ENCODE data around the gene RASSF8.

The RASSF8 gene

GRCh38 chr12:25958428-25959070 lies at the start of gene RASSF8:
RASSF8 (plus strand) TSS chr12:25958682; CDS start chr12:26055344, 96,662 bp downstream.
- peak; percentile 29 to 86 for DNase-seq

DNA sequence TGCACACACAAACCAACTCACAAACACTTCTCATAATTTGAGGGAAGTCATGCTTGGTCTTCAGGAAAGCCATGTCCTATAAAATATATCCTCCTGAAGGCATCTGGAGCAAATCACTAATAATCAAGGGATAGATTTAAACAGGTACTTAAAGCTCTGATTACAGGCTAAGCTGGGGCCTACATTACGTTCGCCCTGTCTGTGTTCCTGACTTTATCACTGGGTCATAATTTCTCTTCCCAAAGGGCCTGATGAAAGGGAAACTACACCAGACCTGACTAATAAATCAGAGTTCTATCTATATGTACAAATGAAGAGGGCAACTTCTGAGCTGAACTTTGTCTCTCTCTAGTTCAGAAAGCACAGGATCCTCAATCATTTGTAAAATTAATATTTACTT lies 43.9 kb upstream of the RASSF8 start:
- DNase-seq = no peak

GRCh38 chr12:25924491-25925001 lies 33.9 kb upstream of the RASSF8 start:
- DNase-seq = no peak

DNA sequence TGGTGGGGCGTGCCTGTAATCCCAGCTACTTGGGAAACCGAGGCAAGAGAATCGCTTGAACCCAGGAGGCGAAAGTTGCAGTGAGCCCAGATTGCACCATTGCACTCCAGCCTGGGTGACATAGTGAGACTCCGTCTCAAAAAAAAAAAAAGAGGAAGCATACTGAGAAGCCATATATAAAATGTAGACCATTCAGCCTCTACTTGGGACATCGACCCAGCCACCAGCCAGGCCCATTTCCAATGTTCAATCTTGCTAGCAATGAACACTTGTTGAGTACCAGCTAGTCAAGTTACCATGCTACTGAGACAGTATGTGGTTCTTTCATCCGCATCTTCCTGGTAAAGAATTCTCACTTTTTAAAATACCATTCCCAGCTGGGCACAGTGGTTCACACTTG lies 33.4 kb upstream of the RASSF8 start:
- DNase-seq = no peak

- DNase-seq = no peak
These were observed 31.9 kb upstream of the RASSF8 start for GRCh38 chr12:25926536-25926935.

DNA sequence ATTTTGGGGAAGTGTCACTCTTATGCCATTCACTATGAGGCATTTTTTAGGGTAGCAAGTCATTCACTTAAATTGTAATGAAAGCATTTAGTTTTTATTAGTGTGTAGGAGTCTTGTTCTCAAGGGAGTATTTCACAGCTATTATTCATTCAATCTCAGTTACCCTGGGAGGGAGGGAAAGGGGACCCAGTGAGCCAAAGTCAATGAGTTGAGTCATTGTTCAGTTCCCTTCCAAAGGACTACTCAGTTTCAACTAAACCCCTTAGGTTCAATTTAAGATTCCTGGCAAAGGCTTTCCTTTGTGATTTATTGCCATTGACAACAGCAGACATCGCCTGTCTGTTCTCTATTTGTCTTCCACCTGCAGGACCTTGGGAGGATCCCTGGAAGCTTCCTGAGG lies 29.3 kb upstream of the RASSF8 start:
- no peak for DNase-seq

- no peak for DNase-seq
These were observed 25.5 kb upstream of the RASSF8 start for GRCh38 chr12:25932971-25933370.

DNA sequence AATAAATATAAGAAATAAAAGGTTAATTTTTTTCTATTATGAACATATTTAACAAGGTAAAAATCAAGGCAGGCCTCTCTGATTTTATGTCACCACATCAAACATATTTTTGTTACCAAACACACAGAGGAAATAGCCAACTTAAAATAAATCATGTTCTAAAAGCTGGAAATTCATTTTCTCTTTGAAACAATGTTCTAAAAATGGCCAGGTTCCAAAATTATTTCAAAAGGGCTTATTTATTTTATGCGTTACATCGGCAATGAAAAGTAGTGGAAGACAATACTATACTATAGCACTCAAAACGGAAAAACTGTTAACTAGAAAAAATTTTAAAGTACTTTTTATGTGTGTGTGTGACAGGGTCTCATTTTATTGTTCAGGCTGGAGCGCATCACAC lies 24.0 kb upstream of the RASSF8 start:
- DNase-seq = no peak

GRCh38 chr12:25935355-25936144 lies 22.9 kb upstream of the RASSF8 start:
- no peak for DNase-seq

DNA sequence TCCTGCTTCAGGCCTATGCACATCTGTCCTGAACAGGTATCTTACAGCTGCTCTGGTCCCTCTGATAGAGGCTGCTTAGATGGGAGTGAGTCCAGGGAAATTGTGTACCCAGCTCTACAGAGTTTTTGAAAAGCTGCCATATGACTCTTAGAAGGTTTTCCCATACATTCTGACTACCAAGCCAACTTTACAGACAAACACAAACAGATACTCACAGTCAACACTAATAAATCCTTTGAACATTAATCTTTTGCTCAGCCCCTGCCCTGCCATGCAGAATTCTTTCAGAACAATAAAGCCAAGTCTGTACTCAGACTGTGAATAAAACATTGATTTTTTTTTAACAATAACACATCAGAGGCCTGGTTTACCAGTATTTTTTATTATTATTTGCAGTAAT lies 21.4 kb upstream of the RASSF8 start:
- no peak for DNase-seq

DNA sequence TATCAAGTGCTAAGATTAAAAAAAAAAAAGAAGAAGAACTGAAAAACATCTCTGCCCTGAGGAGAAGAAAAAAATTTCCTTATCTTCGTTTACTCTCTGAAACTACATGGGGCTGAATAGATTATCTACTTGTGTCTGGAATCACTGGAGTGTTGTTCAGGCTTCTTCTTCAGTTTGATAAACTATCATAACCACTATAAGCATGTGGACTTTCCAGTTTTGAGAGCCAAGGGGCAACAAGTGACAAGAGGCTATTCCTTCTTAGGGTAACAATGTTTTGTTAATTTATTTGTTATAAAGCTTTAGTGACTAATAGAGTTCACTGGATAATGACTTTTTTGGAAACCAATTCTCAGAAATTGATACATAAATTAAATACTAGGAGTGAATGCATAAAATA lies 19.9 kb upstream of the RASSF8 start:
- no peak for DNase-seq

DNA sequence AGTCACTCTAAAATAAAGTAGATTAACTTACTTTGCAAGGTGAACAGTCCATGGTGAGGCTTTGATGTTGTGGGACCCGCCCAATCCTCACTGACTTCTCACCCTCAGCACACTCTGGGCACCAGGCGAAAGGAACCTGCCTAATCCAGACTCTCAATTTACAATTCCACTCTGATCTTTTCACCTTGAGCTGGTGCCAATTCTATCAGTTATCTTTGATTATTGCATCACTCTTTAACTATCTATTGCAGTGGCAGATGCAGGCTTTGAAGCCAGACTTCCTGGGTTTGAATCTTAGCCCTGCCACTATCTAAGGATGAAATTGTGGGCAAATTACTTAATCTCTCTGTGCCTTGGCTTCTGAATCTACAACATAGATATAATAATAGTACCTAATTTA lies 18.9 kb upstream of the RASSF8 start:
- no peak for DNase-seq

- no peak for DNase-seq
These were observed 17.6 kb upstream of the RASSF8 start for GRCh38 chr12:25940886-25941285.

DNA sequence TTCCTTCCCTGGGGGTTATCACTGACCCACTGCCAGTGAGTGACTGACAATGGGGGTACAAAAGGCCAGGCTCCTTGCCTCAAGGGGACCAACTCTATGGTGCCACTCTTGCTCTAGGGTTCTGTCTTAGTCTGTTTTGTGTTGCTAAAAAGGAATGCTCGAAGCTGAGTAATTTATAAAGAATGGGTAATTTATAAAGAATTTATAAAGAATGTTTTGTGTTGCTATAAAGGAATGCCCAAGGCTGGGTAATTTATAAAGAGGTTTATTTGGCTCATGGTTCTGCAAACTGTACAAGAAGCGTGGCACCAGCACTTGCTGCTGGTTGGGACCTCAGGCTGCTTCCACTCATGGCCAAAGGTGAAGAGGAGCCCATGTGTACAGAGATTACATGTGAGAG lies 15.8 kb upstream of the RASSF8 start:
- DNase-seq = no peak

DNA sequence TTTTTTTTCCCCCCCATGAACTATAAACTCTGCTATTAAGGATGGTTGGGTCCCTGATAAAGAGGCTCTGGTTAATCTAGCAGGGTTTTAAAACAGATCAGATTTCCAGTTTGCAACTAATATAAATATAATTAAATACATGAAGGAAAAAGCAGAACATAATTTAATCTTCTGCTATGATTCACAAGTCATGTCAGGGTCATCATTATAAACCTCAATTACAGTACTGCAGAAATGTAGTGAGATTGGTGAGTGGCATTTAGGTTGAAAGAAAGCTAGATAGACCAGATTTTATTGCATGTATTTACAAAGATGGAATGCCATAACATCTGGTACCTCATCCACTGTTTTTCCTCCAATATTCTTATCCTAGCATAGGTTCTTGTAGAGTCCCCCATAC lies 14.5 kb upstream of the RASSF8 start:
- no peak for DNase-seq

DNA sequence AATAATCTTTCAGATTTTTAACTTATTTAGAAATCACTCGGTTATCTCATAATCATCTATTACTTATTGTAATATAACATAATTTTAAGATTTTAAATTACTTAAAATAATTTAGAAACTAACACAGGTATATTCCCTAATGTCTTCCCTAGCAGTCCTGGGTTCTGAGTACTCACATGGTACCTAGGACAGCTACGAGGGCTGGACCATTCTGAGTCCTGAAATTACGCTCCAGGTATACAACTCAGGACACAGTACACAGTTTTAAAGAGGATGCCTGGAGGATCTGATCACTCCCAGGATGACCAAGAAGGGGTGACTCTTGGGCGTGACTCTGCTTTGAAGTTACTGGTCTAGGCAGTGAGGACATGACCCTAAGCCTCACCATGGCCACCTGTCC lies 9.1 kb upstream of the RASSF8 start:
- no peak for DNase-seq

GRCh38 chr12:25950329-25951115 lies 8.0 kb upstream of the RASSF8 start:
- DNase-seq = no peak

DNA sequence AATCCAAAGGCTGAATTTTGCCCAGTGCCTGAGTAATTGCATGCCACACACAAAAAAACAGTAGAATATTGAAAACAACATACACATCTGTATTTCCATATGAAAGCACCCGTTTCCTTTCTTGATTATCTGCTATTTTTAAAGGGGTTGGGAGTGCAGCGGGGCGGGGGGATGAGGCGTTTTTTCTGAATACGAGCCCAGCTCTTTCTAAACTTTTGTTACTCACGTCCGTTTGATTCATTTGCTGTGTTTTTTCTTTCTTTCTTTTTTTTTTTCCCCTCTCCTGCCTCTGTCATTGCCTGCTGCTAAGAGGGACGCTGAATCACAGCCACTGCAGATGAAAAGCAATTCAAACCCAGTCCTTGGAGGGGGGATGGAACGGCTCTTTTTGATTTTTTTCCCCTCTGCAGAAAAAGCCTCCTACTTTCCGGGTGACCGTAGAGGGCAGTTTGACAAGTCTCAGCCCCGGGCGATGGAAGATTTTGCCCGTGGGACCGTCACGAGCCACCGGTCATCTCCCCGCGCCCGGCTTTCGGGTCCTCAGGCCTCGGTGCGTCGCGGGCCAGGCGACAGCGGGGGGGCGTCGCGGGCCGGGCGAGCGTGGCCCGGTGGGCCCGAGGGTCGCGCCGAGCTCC lies 572 bp upstream of the RASSF8 start:
- peak; percentile 3 to 60 for DNase-seq

- DNase-seq = peak; percentile 27 to 61
These were observed 834 bp downstream of the RASSF8 start for GRCh38 chr12:25959071-25959961.

DNA sequence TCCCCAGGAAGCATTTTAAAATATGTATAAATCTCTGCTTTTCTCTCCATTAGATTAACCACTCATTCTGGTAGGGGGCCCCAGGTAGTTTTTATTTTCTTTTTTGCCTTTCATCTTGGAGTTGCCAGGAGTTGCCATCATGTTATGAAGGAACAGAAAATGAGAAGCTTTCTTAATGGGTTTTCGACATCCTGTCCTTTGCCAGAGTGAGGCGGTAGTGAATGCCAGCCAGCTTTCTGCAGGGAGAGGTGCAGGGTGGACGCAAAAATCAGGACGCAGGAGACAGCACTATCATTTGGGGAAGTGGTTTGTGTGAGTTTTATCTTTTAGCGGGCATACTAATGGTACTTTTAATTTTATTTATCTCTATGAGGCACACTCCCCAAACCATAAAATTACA lies 1.7 kb downstream of the RASSF8 start:
- peak in 1 of 2 experiments; percentile 47 for DNase-seq

DNA sequence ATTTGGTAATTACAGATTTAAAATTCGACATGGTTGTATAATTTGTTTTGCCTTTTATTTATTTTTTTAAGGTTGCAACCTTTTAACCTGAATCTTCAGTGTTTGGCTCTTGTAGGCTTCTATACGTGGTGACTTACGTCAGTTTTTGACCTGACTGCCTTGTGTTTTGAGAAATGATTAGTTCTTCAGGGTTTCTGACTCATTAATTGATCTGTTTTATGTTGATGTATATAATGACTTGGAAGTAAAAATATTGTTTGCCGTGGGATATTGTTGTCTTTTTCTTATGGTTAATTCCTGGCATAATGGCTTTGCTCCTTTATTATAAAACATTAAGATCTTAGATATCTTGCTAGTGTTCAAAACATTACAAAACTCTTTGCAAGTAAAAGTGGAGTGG lies 2.5 kb downstream of the RASSF8 start:
- no peak for DNase-seq

GRCh38 chr12:25962932-25963525 lies 4.5 kb downstream of the RASSF8 start:
- DNase-seq = no peak
